Posterior vena cava (tissue), 2 donors: ENCODE data around the gene ST7. TPM values are rescaled to one million over a fixed set of nuclear protein-coding genes. Genes with fewer than 3 reads are reported as not detected.

Experiments
- DNase-seq: peaks from one replicate; pipeline ENCODE4 v3.0.0-alpha.2; 2020; ENCODE audit warnings: low spot score
- intact Hi-C, 2 donors: fragments of 100-400 bp; cut with DNase I; formaldehyde crosslinking; loops; one replicate each; pipeline versions ENCODE4 v1.14.1 to v1.14.2; 2022 to 2023
- total RNA-seq, 2 donors: library from RNA; stranded (reverse); fragmentation: NEBNext Ultra II Directional; extraction: Animal tissue kit (Norgen Biotek cat#: 25700); gene quantifications; one replicate each; pipeline ENCODE4 v1.2.1, GENCODE V29; 2021
- donor health status: DM: yes; HTN: yes; CAD: no.
- donor health status: DM: yes; HTN: yes; CAD: no.

Gene ST7
- total RNA-seq, 2 donors from 2014 or later: 14.9 to 16.2 TPM

- intact Hi-C loops: no loop called here
- DNase-seq: no peak
These were observed 46.0 kb downstream of the ST7 start for GRCh38 chr7:116999311-116999710.

GRCh38 chr7:117001283-117001682 lies 48.0 kb downstream of the ST7 start:
- DNase-seq: no peak
- intact Hi-C loops: no loop called here

- intact Hi-C loops: no loop called here
- DNase-seq: no peak
These were observed 51.6 kb downstream of the ST7 start for GRCh38 chr7:117004899-117005298.

GRCh38 chr7:117005449-117005848 lies 52.1 kb downstream of the ST7 start:
- no peak for DNase-seq
- intact Hi-C loops: no loop called here

- no peak for DNase-seq
These were observed 53.8 kb downstream of the ST7 start for GRCh38 chr7:117006907-117007684.

GRCh38 chr7:117008118-117008885 lies 55.0 kb downstream of the ST7 start:
- intact Hi-C loops: no loop called here
- no peak for DNase-seq

More at GRCh38 chr7:117006907-117007684, 53.8 kb downstream of the ST7 start:
- intact Hi-C loops: no loop called here

- DNase-seq: no peak
- intact Hi-C loops: no loop called here
These were observed 55.7 kb downstream of the ST7 start for GRCh38 chr7:117008886-117009531.

GRCh38 chr7:117009705-117010361 lies 56.5 kb downstream of the ST7 start:
- intact Hi-C loops: no loop called here
- DNase-seq: no peak

GRCh38 chr7:117010375-117011133 lies 57.3 kb downstream of the ST7 start:
- DNase-seq: no peak
- intact Hi-C loops: no loop called here

- no peak for DNase-seq
- intact Hi-C loops: no loop called here
These were observed 58.3 kb downstream of the ST7 start for GRCh38 chr7:117011419-117012260.

GRCh38 chr7:117012284-117012683 lies 59.0 kb downstream of the ST7 start:
- DNase-seq: no peak
- intact Hi-C loops: no loop called here

- intact Hi-C loops: no loop called here
- no peak for DNase-seq
These were observed 59.4 kb downstream of the ST7 start for GRCh38 chr7:117012696-117013095.

GRCh38 chr7:117014099-117014656 lies 60.9 kb downstream of the ST7 start:
- intact Hi-C loops: no loop called here

GRCh38 chr7:117014673-117015133 lies 61.4 kb downstream of the ST7 start:
- intact Hi-C loops: no loop called here
- DNase-seq: peak; percentile 83

More at GRCh38 chr7:117014099-117014656, 60.9 kb downstream of the ST7 start:
- DNase-seq: no peak

GRCh38 chr7:117015258-117016184 lies 62.2 kb downstream of the ST7 start:
- intact Hi-C loops: no loop called here

GRCh38 chr7:117017017-117017451 lies 63.7 kb downstream of the ST7 start:
- no peak for DNase-seq
- intact Hi-C loops: no loop called here

More at GRCh38 chr7:117015258-117016184, 62.2 kb downstream of the ST7 start:
- DNase-seq: no peak
